ENCODE measurements around the gene MGAT5.

Gene MGAT5

DNA sequence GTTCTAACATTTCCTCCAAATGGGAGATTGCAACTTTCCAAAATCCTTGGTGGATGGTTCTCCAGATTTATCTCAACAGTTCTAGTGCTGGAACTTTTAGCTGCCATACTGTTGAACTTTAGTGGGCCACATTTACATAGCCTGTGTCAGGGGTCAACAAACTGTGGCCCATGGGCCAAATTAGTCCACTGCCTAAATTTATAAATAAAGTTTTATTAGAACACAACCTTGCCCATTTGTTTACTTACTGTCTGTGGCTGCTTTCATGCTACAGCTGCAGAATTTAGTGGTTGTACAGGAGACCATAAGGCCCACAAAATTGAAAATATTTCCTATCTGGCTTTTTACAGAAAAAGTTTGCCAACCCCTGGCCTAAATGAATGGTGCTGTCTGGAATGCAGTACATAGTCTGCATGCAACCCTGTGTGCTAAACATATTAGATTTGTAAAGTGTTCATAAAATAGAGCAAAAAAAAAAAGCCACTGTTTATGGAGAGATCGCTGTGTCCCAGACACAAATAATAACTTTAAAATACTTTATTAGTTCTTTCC, 30.3 kb downstream of the MGAT5 start:
- H3K27me3 ChIP-seq (replicated peaks): no peaks in the 10 kb centered on the region
- H3K36me3 ChIP-seq (replicated peaks): no peaks in the 10 kb centered on the region
- no peak for DNase-seq
- H3K27ac ChIP-seq: no peak overlapping the region
- in situ Hi-C loops (cut with HindIII; ENCODE audit: low pct_ligation_motif_present, low sequenced_read_pairs): no loop called here
- H3K4me3 ChIP-seq (ENCODE audit: low read depth, low read length): no peak overlapping the region
- TF ChIP-seq, protein P1, sequence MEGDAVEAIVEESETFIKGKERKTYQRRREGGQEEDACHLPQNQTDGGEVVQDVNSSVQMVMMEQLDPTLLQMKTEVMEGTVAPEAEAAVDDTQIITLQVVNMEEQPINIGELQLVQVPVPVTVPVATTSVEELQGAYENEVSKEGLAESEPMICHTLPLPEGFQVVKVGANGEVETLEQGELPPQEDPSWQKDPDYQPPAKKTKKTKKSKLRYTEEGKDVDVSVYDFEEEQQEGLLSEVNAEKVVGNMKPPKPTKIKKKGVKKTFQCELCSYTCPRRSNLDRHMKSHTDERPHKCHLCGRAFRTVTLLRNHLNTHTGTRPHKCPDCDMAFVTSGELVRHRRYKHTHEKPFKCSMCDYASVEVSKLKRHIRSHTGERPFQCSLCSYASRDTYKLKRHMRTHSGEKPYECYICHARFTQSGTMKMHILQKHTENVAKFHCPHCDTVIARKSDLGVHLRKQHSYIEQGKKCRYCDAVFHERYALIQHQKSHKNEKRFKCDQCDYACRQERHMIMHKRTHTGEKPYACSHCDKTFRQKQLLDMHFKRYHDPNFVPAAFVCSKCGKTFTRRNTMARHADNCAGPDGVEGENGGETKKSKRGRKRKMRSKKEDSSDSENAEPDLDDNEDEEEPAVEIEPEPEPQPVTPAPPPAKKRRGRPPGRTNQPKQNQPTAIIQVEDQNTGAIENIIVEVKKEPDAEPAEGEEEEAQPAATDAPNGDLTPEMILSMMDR (IDR thresholded peaks at IDR 0.05; ENCODE audit: low read depth, low read length, missing control alignments): no peak

DNA sequence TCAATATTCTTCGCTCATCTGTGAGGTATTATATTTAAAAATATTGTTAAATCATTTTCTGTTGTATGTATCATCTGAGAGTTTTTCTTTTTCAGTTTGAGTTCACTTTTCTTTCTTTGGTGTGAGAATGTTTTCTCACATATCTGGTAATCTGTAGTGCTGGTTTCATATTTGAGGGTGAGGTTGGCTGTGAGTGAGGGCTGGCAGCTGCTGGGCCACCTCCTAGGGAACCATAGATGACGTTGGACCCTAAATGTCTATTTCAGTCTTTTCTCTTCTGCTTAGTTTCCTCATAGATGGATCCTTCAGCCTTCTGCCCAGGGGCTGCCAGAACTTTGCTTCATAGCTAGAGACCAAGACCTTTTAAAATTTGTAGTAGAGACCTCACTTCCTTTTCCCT, 33.5 kb downstream of the MGAT5 start:
- Histone ChIP-seq H3K4me3 (ENCODE audit: low read depth, low read length) (no peak overlapping the region), H3K27ac (no peak overlapping the region), H3K36me3 (replicated peaks) (no peaks in the 10 kb centered on the region), H3K27me3 (replicated peaks) (no peaks in the 10 kb centered on the region)
- DNase-seq: no peak
- TF ChIP-seq, protein P1 (IDR thresholded peaks at IDR 0.05; ENCODE audit: low read depth, low read length, missing control alignments): no peak
- in situ Hi-C loops (cut with HindIII; ENCODE audit: low pct_ligation_motif_present, low sequenced_read_pairs): no loop called here

DNA sequence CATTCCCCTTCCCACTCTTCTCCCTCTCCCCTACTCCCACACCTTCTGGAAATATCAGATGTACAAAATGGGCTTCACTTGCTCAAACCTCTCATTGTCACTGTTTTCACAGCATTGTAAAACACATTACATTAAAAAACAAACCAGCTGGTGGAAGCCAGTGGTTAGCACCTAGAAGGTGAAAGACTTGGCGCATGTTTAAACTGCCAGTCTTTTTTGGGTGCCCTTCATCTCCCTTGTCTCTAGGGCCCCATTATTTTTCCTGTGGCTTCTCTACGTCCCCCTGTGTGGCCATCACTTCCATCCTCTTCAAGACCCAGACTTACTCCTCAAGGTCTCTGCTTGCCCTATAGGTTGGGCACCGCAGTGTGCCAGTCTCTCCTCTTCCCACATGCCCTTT, 34.9 kb downstream of the MGAT5 start:
- Histone ChIP-seq H3K4me3 (ENCODE audit: low read depth, low read length) (no peak overlapping the region), H3K36me3 (replicated peaks) (no peaks in the 10 kb centered on the region), H3K27me3 (replicated peaks) (no peaks in the 10 kb centered on the region), H3K27ac (no peak overlapping the region)
- TF ChIP-seq, protein P1 (IDR thresholded peaks at IDR 0.05; ENCODE audit: low read depth, low read length, missing control alignments): no peak
- no peak for DNase-seq
- in situ Hi-C loops (cut with HindIII; ENCODE audit: low pct_ligation_motif_present, low sequenced_read_pairs): no loop called here

DNA sequence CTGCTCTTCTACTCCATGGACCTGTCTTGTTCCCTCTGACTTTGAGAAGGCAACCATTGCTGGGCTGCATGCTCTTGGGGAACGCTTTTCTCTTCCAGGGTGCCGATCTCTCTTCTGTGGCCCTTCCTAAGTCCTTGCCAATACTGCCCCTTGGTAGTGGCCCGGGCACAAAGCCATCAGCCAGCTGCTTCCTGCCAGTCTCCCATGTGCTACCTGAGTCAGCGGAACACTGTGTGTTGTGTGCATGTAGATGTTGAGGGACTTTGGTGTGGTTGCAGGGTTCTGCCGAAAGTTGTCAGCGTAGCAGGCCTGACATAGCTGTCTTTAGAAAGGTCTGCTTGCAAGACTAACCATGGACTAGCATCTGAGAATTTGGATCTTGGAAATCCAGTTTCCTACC, 35.4 kb downstream of the MGAT5 start:
- H3K36me3 ChIP-seq (replicated peaks): no peaks in the 10 kb centered on the region
- H3K27me3 ChIP-seq (replicated peaks): no peaks in the 10 kb centered on the region
- H3K27ac ChIP-seq: no peak overlapping the region
- no peak overlapping the region for H3K4me3 ChIP-seq (ENCODE audit: low read depth, low read length)
- DNase-seq: no peak
- in situ Hi-C loops (cut with HindIII; ENCODE audit: low pct_ligation_motif_present, low sequenced_read_pairs): no loop called here
- TF ChIP-seq, protein P1 (IDR thresholded peaks at IDR 0.05; ENCODE audit: low read depth, low read length, missing control alignments): no peak

DNA sequence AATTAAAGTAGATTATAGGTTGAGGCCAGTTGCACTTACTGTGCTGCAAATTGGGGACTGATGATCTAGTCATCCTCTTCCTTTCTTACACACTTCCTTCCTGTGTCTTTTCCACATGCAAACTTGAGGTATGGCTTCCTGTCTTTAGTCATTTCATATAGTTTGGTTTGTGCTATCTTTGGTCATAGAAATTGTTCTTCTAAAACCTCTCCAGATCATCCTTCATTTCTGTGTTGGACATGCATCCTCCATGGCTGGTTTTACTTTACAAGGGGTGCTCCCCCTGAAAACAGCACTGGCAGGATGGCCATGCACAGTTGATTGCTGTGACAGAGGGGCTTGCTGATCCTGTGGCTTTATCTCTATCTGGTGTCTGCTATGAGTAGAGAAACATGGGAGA, 36.5 kb downstream of the MGAT5 start:
- no peak overlapping the region for H3K4me3 ChIP-seq (ENCODE audit: low read depth, low read length)
- no peak overlapping the region for H3K27ac ChIP-seq
- DNase-seq: no peak
- in situ Hi-C loops (cut with HindIII; ENCODE audit: low pct_ligation_motif_present, low sequenced_read_pairs): no loop called here
- TF ChIP-seq, protein P1 (IDR thresholded peaks at IDR 0.05; ENCODE audit: low read depth, low read length, missing control alignments): no peak
- H3K27me3 ChIP-seq (replicated peaks): no peaks in the 10 kb centered on the region
- H3K36me3 ChIP-seq (replicated peaks): no peaks in the 10 kb centered on the region

DNA sequence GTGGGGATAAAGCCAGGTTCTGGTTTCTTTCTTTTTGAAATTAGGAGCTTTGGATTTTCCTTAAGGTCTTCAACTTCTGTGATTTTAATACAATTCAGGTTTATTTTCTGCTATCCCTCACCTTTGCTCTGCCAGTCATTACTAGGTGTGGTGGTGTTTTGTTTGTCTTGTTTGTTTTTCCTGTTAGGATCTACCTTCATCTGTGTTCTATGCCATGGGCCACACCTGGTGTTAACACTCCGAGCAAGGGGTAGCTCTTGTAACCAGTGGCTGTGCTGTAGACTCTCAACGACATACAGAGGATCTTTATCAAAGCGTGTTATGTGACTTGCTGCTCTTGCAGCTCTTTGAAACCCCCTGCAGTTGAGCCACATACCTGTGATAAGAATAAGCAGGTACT, 38.6 kb downstream of the MGAT5 start:
- Histone ChIP-seq H3K4me3 (ENCODE audit: low read depth, low read length) (no peak overlapping the region), H3K36me3 (replicated peaks) (no peaks in the 10 kb centered on the region), H3K27me3 (replicated peaks) (no peaks in the 10 kb centered on the region), H3K27ac (no peak overlapping the region)
- TF ChIP-seq, protein P1 (IDR thresholded peaks at IDR 0.05; ENCODE audit: low read depth, low read length, missing control alignments): no peak
- in situ Hi-C loops (cut with HindIII; ENCODE audit: low pct_ligation_motif_present, low sequenced_read_pairs): no loop called here
- no peak for DNase-seq

Measured in brain microvascular endothelial cell (primary cell).